Measurements from ENCODE around the gene RAD23A. TPM values are rescaled to one million over a fixed set of nuclear protein-coding genes. Genes with fewer than 3 reads are reported as not detected.

The RAD23A gene
- total and polyA plus RNA-seq, 9 of the 15 experiments (the other 6 are each of a cell fraction or from before 2014, with no cell fraction given), result 9.5 to 181 (median 101) TPM

DNA sequence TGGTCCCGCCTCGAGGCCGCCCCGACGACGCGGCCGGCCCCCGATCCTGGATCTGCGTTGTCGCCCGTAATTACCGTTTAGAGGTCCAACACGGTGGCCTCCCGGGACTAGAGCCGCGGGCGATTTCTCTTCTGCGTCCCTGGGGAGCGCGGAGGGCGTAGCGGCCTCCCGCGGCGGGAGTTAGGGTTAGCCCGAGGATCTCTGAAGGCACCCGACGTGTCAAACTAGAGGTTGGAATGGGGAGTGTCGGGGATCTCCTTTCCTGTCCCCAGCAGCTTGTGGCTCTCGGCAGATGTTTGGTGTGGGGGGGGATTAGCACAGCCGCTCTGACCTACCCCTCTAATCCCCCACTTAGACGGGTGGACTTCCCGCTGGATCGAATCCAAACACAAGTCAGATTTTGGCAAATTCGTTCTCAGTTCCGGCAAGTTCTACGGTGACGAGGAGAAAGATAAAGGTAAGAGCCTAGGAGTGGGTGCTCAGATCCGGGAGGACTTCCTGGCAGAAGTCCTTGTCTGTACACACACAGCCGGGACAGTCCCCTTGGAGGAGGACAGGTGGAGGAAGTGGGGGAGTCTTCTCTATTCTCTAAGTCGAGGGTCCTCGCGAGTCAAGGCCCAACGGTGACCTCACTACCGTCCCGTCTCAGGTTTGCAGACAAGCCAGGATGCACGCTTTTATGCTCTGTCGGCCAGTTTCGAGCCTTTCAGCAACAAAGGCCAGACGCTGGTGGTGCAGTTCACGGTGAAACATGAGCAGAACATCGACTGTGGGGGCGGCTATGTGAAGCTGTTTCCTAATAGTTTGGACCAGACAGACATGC lies 6.7 kb upstream of the RAD23A start (continued):
- no peak for TF ChIP-seq NR2C2 (CRISPR knock-in tag; IDR thresholded peaks at IDR 0.05)
- no peak for TF ChIP-seq NR2C2 (tag; IDR thresholded peaks at IDR 0.05)
- no peak for TF ChIP-seq HNRNPUL1 (IDR thresholded peaks at IDR 0.05; ENCODE audit: low read length)
- no peak for TF ChIP-seq PATZ1 (CRISPR knock-in tag; IDR thresholded peaks at IDR 0.05; ENCODE audit: borderline replicate concordance)
- no peak for TF ChIP-seq ZNF143 (CRISPR knock-in tag; IDR thresholded peaks at IDR 0.05)
- TF ChIP-seq ARHGAP35 (IDR thresholded peaks at IDR 0.05; ENCODE audit: partially characterized antibody), result peak; percentile 5
- no peak for TF ChIP-seq ILK (tag; IDR thresholded peaks at IDR 0.05; ENCODE audit: borderline replicate concordance, low read depth)
- TF ChIP-seq POLR2AphosphoS5 (IDR thresholded peaks at IDR 0.05; ENCODE audit: control insufficient read depth, insufficient read depth, low read depth, low read length), result peak; percentile 10
- peak; percentile 47 for TF ChIP-seq ZNF263 (CRISPR knock-in tag; IDR thresholded peaks at IDR 0.05; ENCODE audit: borderline replicate concordance)
- peak; percentile 55 for TF ChIP-seq FIP1L1 (IDR thresholded peaks at IDR 0.05; ENCODE audit: low read depth, low read length, poor library complexity, severe bottlenecking)
- 0 out of 2 replicates have a peak, but pooled peaks have one; percentile 42 for TF ChIP-seq SMARCE1 (IDR thresholded peaks at IDR 0.05)
- no peak for TF ChIP-seq CSDE1 (IDR thresholded peaks at IDR 0.05)
- no peak for TF ChIP-seq MTF1 (CRISPR knock-in tag; IDR thresholded peaks at IDR 0.05; ENCODE audit: borderline replicate concordance)
- TF ChIP-seq SAFB (IDR thresholded peaks at IDR 0.05; ENCODE audit: borderline replicate concordance, low read depth, low read length), result no peak
- no peak for TF ChIP-seq ZNF224 (CRISPR knock-in tag; IDR thresholded peaks at IDR 0.05)
- no peak for TF ChIP-seq ARNT (IDR thresholded peaks at IDR 0.05)
- peak; percentile 53; the same call in 1 of the 2 replicates for TF ChIP-seq XRCC5 (IDR thresholded peaks at IDR 0.05; ENCODE audit: low read depth, low read length)
- TF ChIP-seq ZFX (CRISPR knock-in tag; IDR thresholded peaks at IDR 0.05), result peak; percentile 47; the same call in 1 of the 2 replicates
- TF ChIP-seq, protein P1, sequence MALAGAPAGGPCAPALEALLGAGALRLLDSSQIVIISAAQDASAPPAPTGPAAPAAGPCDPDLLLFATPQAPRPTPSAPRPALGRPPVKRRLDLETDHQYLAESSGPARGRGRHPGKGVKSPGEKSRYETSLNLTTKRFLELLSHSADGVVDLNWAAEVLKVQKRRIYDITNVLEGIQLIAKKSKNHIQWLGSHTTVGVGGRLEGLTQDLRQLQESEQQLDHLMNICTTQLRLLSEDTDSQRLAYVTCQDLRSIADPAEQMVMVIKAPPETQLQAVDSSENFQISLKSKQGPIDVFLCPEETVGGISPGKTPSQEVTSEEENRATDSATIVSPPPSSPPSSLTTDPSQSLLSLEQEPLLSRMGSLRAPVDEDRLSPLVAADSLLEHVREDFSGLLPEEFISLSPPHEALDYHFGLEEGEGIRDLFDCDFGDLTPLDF (CRISPR knock-in tag; IDR thresholded peaks at IDR 0.05), result peak; percentile 76
- TF ChIP-seq, protein P2, sequence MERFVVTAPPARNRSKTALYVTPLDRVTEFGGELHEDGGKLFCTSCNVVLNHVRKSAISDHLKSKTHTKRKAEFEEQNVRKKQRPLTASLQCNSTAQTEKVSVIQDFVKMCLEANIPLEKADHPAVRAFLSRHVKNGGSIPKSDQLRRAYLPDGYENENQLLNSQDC (CRISPR knock-in tag; IDR thresholded peaks at IDR 0.05), result no peak
- peak; percentile 64; the same call in 1 of the 2 replicates for TF ChIP-seq GTF2E2 (tag; IDR thresholded peaks at IDR 0.05)
- peak; percentile 80 for TF ChIP-seq ZFP36 (IDR thresholded peaks at IDR 0.05; ENCODE audit: low read depth, low read length, partially characterized antibody)
- no peak for TF ChIP-seq RBM25 (IDR thresholded peaks at IDR 0.05; ENCODE audit: low read depth, low read length, severe bottlenecking)

Measured in K562 (cell line).